Endometrial microvascular endothelial cells (primary cell): ENCODE data around the gene TACC3. TPM values are rescaled to one million over a fixed set of nuclear protein-coding genes. Genes with fewer than 3 reads are reported as not detected.

Source experiments
- in situ Hi-C: cut with HindIII; loops from 2 replicates; pipeline ENCODE4 v1.10.0; 2017; ENCODE audit warnings: low sequenced_read_pairs, low pct_unique_long_range_greater_than_20kb; ENCODE audit errors: inconsistent ontology term
- total RNA-seq: library from RNA; depleted of rRNA; stranded (reverse); fragments of >200 nt; gene quantifications from one replicate; pipeline ENCODE4 v1.2.3, GENCODE V29; 2015; ENCODE audit errors: inconsistent ontology term

TACC3 gene
- total RNA-seq, 1 donor from 2014 or later: 62.5 TPM

DNA sequence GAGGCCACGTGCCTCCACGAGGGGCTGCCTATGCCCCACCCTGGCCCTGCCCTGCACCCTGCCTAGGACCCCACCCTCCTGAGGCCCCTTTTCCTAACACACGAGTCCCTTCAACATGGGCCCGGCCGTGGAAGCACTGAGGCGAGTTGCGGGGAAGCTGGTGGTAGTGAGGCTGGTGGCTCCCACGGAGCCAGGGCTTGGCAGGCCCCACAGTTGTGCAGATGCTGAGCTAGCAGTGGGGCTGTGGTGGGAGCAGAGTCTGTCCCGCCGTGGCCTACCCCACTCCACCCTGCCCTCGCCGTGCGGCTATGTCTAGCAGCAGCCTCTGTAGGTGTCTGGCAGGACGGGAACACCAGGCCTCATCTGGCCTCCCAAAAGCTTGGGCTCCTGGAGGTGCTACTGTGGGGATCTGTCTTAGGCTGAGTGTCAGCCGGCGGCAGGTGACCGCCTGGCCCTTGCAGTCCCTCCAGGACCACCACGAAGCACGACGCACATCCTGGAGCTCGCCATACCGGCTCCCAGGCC lies 18.8 kb downstream of the TACC3 start:
- in situ Hi-C loops: no loop called here

DNA sequence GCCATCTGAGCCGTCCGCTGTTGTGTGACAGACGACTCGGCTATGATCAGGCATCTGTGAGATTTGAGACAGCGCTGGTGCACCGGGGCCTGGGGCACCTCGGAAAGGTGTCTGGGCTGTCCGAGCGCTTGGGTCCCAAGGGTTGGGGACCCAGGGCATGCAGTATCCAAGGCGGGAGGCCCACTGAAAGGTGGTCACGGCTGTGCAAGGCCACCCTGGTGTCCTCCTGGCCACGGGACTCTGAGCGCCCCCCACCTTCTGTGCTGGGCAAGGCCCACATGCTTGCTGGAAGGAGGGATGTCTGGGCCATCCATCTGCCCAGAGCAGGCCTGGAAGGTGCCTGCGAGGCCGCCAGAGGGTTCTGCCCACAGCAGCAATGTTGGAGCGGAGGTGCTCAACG lies 19.9 kb downstream of the TACC3 start:
- in situ Hi-C loops: no loop called here

DNA sequence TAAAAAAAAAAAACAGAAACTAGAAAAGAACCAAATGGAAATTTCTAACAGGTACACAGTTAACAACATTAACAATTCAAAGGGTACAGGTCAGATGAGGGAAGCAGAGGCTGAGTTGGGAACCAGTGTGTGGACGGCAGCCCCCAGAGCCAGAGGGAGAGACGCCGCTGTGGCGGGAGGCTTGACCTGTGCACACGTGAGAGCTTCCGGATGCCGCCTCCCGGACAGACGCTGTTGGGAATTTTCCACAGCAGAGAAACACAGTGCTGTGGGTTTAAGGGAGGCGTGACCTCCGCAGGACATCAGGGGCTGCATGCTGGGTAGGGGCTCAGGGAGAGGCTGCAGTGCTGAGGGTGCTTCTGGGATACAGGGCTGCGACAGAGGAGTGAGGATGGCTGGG lies 22.2 kb downstream of the TACC3 start:
- in situ Hi-C loops: no loop called here

DNA sequence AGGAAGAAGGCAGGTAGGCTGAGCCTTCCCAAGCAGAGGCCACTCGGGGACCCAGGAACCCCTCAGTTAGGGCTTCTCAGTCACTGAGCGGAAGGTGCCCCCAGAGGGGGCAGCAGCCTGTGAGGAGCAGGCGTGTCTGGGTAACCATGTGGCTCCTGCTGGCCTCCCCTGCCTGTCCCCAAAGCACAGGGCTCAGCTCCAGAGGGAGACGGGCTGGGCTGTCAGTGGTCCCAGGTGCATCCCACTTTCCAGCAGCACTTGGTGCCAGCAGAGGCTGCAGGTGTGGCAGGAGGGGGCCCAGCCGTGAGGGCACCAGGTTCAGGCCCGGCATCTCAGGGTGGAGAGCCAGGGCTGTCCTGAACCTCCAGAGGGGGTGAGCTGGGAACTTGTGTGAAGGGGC lies 22.7 kb downstream of the TACC3 start:
- in situ Hi-C loops: no loop called here

DNA sequence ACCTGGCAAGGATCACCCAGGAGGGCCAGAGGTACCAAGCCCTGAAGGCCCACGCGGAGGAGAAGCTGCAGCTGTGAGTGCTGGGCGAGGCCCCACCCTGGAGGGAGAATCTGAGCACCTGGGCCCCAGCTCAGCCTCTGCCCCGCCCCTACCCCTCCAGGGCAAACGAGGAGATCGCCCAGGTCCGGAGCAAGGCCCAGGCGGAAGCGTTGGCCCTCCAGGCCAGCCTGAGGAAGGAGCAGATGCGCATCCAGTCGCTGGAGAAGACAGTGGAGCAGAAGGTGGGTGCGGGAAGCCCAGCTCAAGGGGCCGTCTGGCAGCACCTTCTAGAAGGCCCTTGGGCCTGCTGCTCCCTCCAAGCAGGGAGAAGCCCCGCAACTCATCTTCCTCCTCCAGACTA lies 23.2 kb downstream of the TACC3 start:
- in situ Hi-C loops: no loop called here

DNA sequence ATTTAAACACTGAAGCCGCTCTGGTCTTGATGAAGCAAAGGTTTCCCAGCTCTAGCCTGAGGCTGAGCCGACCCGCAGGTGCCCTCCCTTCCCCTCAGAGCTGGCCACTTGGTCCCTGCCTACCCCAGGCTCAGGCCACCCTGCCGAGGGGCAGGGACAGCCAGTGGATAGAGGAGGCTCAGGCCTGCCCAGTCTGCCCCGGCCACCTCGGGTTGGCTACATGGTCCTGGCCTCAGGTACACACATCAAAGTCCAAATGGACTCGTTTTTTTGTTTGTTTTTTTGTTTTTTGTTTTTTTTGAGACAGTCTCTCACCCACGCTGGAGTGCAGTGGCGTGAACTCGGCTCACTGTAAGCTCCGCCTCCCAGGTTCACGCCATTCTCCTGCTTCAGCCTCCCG lies 23.8 kb downstream of the TACC3 start:
- in situ Hi-C loops: no loop called here

DNA sequence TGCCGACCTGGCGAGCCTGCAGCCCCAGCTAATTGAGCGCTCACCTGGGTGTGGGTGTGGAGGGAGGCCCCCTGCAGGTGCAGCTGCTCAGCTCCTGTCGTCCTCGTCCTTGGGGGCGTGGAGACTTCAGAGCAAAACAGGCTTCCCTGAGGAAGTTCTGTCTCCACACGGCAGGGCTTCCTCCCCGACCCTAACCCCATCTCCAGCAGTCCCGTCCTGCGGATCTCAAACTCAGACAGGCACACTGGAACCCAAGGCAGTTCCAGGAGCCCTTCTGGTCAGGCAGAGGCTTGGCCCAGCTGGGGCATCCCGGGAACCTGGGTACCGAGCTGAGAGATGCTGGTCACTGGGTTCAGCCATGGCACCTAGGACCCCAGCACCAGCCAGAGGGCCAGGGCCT lies 24.4 kb downstream of the TACC3 start:
- in situ Hi-C loops: no loop called here

DNA sequence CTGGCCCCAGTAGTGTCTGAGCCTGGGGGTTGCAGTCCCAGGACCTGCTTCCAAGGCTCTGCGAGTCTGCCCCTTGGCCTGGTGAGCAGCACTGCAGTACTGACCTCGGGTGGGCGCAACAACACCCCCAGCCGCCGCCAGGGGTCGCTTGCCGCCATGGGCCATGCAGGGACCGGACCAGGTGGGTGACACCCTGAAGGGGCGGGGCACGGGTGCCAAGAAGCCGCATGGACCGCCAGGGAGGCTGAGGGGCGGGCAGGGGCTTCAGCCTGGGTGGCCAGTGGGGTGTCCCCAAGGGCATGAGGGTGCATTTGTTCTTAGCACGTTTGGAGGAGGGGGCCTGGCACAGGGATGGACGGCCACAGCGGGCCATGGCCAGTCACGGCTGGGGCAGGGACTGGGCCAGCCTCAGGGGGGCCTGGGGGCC lies 25.0 kb downstream of the TACC3 start:
- in situ Hi-C loops: no loop called here

DNA sequence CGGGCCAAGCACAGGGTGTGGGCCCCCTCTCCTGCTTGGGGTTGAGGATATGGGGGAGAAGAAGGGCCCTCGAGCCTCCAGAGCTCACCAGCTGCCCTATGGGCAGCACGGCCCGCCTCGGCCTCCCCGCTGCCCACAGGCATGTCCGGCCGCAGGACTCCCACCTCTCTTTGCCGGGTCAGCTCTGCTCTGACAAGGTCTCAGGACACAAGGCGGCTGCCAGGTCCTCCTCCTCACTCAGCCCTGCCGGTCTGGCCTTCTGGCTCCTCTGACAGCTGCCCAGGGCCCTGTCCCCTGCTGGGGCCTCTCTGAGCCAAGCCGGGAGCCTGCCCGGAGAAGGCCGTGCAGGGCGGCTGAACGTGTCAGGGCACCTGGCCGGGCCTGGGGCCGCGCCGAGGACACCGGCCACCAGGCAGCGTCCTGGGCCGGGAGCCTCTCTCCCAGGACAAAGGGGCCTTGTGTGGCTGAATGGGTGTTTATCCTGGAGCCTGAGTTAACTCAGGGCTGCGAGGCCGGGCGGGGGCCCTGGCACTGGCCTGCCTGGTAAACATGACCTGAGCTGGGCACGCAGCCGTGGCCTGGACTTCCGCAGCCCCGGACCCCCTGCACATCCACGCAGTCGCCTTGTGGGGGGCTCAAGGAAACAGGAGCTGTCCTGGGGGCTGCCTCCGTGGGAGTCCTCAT lies 25.7 kb downstream of the TACC3 start:
- in situ Hi-C loops: no loop called here

DNA sequence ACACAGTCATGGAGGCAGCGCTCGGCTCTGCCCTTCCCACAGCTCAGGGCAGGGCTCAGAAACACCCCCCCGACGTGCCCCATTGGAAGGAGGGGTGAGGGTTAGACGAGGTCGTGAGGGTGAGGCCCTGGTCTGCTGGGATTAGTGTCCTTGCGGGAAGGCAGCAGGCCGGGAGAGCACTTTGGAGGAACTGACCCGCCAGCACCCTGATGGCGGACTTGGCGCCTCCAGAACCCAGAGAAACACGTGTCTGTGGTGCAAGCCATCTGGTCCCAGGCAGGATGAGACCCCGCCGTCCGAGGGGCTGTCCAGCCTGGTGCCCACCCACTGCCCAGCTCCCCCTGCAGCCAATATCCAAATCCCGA lies 26.3 kb downstream of the TACC3 start:
- in situ Hi-C loops: no loop called here

DNA sequence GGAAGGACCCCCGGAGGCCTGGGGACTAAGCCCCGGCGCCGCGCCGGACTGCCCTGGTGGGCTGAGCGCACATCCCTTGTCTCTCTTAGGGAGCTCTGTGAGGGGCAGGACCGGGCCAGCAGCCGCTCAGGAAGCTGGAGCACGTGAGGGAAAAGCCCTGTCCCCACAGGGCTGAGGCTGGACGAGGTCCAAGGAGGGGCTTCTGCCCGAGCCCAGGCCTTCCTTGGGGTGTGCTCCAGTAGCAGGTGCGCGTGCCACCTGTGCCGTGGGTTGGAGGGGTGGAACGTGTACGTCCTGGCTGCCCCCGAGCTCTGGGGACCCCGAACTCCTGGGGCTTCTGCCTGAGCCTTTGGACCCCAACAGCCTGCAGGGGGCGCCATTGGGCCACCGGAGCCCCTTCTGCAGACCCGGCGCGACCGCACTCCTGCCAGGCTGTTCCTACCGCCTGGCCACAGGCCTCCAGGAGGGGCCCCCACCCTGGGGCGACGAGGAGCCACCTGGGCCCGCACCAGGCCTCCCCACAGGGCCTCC lies 27.2 kb downstream of the TACC3 start:
- in situ Hi-C loops: no loop called here

DNA sequence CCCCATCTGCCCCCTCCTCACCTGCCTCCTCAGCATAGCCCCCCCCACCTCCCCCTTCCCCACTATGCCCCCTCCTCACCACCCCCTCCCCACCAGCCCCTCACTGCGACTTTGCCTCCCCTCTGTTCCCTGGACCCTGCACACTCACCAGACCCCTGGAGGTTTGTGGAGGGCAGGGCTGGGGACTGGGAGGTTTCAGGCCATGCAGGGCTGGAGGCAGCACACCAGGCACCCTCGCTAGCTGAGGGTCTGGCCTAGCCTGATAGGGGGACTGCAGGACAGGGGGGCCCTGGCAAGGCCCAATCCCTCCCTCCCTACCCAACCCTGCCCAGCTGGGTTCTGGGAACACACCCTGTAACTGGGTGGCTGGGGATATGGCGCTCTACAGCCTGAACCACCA lies 28.0 kb downstream of the TACC3 start:
- in situ Hi-C loops: no loop called here

DNA sequence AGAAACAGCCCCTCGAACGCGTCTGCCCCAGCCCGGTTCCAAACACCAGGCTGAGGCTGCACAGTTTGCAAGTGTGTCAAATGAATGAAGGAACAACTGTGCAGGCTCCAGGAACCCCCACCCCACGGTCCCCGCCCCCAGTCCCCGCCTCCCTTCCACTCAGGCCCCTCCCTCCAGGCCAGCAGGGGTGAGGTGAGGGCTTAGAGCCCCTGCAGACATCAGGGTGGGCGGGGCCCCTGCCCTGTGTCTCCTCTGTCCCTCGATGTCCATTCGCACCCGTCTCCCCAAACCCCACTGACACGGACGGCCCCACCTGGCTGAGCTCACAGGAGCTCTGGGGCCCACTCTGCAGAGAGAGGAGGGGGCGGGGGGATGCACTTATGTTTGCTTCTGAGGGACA lies 28.5 kb downstream of the TACC3 start:
- in situ Hi-C loops: no loop called here

DNA sequence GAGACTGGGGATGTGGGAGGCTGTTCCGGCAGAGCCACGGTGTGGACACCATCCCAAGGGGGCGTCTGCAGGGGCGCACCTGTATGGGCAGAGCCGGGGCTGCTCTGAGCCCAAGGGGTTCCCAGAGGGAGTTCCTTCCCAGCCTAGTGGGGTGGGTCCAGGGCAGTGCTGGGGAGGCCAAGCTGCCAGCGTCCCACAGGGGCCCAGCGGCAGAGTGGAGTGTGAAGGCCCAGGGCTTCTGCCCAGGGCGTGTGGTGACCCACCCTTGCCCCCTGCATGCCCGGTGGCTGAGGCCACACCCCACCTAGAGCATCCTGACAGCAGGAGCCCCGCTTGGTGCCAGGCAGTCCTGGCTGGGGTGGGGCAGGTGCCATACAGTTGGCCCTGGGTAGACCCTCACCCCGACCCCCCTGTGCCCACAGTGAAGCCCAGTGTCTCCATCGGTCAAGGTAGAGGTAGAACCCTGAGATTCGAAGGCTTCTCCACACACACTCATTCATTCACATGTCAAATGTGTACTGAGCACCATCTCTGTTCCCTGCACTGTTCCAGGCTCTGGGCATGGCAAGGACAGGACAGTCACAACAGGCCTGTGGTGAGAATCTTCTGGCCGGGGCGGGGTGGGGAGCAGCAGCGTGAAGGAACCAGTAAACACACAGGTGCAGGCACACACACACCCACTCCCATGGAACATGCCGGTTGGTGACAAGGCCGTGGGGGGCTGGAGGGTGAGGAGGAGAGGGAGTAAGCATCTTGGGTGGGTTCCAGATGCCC lies 29.2 kb downstream of the TACC3 start:
- in situ Hi-C loops: no loop called here

DNA sequence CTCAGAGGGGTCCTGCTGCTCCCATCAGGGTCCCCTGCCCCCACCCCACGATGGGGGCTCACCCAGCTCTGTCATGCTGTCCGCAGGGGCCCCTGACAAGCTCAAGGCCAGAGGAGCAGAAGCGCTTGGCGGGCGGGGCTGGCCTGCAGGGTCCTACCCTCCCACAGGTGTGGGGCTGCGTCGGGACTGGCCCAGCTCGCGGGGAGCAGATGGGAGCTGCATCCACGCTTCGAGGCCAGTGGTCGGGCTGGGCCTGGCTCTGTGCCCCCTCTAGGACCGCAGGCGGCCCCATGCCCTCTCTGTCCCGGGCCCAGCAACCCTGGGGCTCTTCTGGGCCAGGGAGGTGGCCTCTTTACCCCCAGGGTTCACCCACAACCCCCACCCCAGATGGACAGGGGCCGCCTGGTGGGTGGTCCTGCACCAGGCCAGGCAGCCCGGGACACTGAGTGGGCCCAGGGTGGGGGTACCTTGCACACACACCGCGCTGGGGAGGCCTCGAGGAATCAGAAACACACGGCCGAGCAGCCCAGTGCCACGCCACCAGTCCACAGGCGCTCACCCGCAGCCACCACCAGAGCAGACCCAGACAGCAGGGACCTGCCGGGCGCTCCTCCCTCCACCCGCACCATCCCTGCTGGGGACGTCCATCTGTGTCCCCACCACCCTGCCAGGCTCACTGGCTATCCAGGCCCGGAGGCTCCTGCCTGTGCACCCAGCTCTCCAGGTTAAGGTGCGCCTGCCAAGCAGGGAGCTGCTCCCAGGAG lies 30.0 kb downstream of the TACC3 start:
- in situ Hi-C loops: no loop called here

DNA sequence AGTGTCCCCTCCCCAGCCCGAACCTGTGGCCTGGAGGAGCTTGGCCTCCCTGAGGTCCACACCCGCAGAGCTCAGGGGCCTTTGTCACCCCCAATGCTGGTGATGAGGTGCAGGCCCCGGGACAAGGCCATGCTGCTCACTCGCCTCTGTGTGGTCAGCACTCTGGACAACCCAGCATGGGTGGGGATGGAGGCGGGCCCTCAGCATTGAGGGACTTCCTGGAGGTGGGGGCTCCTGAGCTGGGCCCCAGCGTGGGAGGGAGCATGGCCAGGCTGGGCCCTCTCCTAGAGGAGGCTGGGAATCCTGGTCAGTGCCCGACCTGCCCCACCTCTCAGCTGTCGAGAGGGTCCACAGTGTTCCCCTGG lies 30.6 kb downstream of the TACC3 start:
- in situ Hi-C loops: no loop called here

DNA sequence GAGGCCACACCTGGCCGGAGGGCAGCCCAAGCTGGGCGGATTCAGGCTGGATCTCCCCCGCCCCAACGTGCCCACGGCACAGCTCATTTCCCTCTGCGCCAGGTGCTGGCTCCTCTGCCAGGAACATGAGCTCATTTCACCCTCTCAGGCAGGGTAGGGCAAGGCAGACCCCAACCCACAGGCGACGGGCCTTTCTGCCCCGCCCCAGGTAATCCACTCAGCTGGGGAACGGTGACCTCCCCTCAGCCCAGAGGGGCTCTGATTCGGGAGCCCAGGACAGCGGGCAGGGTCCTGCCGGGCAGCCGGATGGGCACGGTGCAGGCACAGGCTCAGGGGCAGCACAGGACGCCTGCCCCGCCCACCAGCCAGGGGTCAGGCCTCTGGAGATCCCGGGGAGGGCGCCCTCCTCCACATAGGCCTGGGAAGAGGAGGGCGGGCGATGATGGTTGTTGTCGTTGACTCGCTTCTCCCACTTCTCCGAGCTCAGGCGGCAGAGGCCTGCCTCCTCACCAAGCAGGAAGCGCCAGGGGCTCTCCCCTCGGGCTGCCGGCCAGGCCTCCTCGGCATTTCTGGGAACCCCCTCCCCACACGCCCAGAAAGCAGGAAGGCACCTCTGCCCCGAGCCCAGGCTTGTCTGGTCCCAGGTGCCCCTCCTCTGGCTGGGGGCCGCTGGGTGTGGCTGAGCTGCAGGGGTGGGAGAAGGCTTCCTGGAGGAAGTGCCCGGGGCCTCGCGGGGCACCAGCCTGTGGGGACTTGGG lies 31.1 kb downstream of the TACC3 start:
- in situ Hi-C loops: no loop called here

DNA sequence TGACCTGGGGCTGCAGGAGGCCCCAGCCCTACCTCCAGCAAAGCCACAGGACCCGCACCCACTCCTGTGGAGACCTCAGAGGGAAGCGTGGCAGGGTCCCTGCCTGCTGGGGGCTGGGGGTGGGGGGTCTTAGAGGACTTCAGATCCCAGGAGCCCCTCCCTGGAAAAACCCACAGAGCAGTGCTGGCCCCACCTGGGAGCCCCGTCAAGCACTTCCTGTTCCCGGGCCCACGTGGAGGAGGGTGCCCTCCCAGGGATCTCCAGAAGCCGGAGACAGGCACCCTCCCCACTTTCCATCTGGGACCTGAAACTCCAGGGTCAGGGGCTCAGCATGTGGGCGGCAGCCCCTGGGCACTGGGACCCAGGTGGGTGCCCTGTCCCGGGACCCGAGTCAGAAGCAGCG lies 32.0 kb downstream of the TACC3 start:
- in situ Hi-C loops: no loop called here
